Measurements from ENCODE around the gene ARL3.
A peak's percentile ranks its signal among the peaks of the same experiment; 100 is the strongest.
"Not testable (repeated sequence)": the region's sequence is repeated elsewhere in the genome, so short reads cannot be mapped to it uniquely, and the experiment has no call there.

Gene ARL3

GRCh38 chr10:102702742-102703141 lies 11.5 kb downstream of the ARL3 start:
- DNase-seq (ENCODE audit: low spot score) = no peak

- no peak for DNase-seq (ENCODE audit: low spot score)
Measured at GRCh38 chr10:102701796-102702195, 12.4 kb downstream of the ARL3 start.

- DNase-seq (ENCODE audit: low spot score) = no peak
Measured at GRCh38 chr10:102701272-102701671, 12.9 kb downstream of the ARL3 start.

- DNase-seq (ENCODE audit: low spot score) = no peak
Measured at GRCh38 chr10:102698894-102699293, 15.3 kb downstream of the ARL3 start.

GRCh38 chr10:102696736-102697135 lies 17.5 kb downstream of the ARL3 start:
- no peak for DNase-seq (ENCODE audit: low spot score)

GRCh38 chr10:102695401-102695800 lies 18.8 kb downstream of the ARL3 start:
- DNase-seq (ENCODE audit: low spot score) = not testable (repeated sequence)

- no peak for DNase-seq (ENCODE audit: low spot score)
Measured at GRCh38 chr10:102691285-102692066, 22.7 kb downstream of the ARL3 start.

GRCh38 chr10:102683736-102684135 lies 30.5 kb downstream of the ARL3 start:
- no peak for DNase-seq (ENCODE audit: low spot score)

GRCh38 chr10:102682981-102683380 lies 31.2 kb downstream of the ARL3 start:
- DNase-seq (ENCODE audit: low spot score) = no peak

- no peak for DNase-seq (ENCODE audit: low spot score)
Measured at GRCh38 chr10:102682416-102682815, 31.8 kb downstream of the ARL3 start.

GRCh38 chr10:102681696-102682095 lies 32.5 kb downstream of the ARL3 start:
- DNase-seq (ENCODE audit: low spot score) = no peak

- no peak for DNase-seq (ENCODE audit: low spot score)
Measured at GRCh38 chr10:102679596-102679995, 34.6 kb downstream of the ARL3 start.

GRCh38 chr10:102678842-102679289 lies 35.3 kb downstream of the ARL3 start:
- peak; percentile 25 for DNase-seq (ENCODE audit: low spot score)

- no peak for DNase-seq (ENCODE audit: low spot score)
Measured at GRCh38 chr10:102678068-102678400, 36.2 kb downstream of the ARL3 start.

GRCh38 chr10:102677331-102678067 lies 36.7 kb downstream of the ARL3 start:
- no peak for DNase-seq (ENCODE audit: low spot score)

- DNase-seq (ENCODE audit: low spot score) = no peak
Measured at GRCh38 chr10:102676534-102677315, 37.5 kb downstream of the ARL3 start.

GRCh38 chr10:102675666-102676533 lies 38.3 kb downstream of the ARL3 start:
- no peak for DNase-seq (ENCODE audit: low spot score)

GRCh38 chr10:102675011-102675665 lies 39.1 kb downstream of the ARL3 start:
- no peak for DNase-seq (ENCODE audit: low spot score)

- no peak for DNase-seq (ENCODE audit: low spot score)
Measured at GRCh38 chr10:102674566-102674965, 39.6 kb downstream of the ARL3 start.

GRCh38 chr10:102673819-102674511 lies 40.2 kb downstream of the ARL3 start:
- DNase-seq (ENCODE audit: low spot score) = peak; percentile 71
